NCI-H226 (cell line): Measurements from ENCODE around the gene BRD4.

Experiments used
- DNase-seq: peaks from one replicate; pipeline ENCODE4 v3.0.0-alpha.2; 2015

Gene BRD4

DNA sequence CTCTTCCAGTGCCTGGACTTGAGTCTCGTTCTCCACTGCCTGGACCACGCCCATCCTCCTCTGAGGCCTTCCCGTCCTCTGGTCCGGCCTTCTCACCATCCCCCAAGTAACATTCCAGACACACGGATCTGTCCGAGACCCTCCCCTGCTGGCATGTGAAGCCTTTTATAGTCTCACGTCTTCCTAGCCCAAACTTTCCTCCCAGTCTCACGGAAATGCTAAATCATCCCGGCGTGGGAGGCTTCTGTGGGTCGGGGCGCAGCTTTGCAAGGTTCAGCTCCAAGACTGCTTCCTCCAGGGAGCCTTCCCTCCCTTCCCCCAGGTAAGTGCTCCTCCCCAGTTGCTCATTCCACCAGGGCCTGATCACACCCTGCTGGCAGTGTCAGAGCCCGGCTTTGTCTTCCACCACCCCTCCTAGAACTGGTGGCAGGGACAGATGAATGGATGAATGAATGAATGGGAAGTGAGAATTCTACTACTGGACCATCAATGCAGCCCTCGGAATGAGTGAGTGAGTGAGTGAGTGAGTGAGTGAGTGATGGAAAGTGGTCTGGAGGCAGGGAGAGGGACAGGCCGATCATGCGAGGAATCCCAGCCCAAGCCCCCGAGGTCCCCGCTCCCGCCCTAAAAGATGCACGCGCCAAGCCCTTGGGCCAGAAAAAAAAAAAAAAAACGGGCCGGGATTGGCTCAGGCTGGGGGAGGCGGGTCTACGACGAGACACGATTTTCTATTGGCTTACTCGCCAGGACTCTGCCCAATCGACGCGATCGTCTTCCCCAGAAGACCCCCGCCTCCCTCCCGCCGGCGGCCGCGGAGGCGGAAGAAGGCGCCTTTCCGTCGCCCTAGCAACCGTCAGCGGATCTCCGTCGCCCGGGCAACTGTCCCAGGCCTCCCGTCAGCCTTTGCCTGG is 109.3 kb downstream of the BRD4 start:
- peak; percentile 87 for DNase-seq

GRCh38 chr19:15220833-15221232 is 111.5 kb downstream of the BRD4 start:
- no peak for DNase-seq

GRCh38 chr19:15218501-15218900 is 113.8 kb downstream of the BRD4 start:
- no peak for DNase-seq

- DNase-seq: no peak
These were observed 116.0 kb downstream of the BRD4 start for GRCh38 chr19:15216363-15216762.

- DNase-seq: no peak
These were observed 118.5 kb downstream of the BRD4 start for GRCh38 chr19:15213715-15214381.

DNA sequence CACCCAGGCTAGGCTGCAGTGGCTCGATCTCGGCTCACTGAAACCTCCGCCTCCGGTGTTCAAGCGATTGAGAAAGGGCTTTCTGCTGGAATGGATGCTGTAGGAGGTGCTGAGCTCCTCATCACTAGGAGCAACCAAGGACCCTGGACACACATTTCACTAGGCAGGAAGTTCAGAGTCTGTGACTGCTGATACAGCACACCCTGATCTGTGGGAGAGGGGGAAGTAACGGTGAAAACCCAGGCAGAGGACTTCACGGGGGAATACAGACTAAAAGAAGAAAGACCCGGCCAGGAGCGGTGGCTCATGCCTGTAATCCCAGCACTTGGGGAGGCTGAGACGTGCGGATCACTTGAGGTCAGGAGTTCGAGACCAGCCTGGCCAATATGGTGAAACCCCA is 119.6 kb downstream of the BRD4 start:
- DNase-seq: no peak

DNA sequence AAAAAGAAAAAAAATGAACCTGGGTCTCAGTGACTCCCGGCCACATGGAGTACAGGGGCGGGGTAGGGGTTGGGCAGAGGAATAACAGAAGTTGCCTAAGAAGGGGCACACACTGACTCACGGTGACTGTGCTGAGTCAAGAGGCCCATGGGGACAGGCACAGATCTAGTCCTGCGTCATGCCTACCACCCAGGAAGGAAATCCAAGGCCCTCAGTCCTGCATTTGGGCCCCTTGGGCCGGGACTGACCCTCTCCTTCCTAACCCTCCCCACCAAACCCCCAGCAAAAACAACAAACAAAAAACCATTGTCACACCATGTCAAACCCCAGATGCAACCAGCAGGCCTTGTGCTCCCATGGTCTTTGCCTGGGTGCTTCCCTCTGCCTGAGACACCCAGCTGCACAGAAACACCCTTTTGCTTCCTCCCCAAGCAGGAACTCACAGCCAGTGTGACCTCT is 122.0 kb downstream of the BRD4 start:
- DNase-seq: no peak

DNA sequence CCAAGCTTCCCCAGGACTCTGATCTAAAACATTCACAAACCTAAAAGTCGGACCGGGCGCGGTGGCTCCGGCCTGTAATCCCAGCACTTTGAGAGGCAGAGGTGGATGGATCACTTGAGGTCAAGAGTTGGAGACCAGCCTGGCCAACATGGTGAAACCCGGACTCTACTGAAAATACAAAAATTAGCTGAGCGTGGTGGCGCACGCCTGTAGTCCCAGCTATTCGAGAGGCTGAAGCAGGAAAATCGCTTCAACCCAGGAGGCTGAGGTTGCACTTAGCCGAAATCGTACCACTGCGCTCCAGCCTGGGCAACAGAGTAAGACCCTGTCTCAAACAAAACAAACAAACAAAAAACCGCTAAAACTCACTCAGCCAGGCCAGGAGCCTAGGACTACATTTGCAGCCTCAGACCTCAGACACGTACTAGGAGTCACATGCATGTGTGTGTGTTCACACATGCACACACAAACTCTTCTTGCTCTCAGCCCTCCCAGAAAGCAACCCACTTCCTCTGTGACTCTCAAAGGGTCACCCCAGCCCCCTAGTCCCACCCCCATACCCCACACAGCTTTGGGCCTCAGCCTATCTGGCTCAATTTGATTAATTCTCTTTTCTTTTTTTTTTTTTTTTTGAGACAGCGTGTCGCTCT is 130.8 kb downstream of the BRD4 start:
- DNase-seq: no peak

DNA sequence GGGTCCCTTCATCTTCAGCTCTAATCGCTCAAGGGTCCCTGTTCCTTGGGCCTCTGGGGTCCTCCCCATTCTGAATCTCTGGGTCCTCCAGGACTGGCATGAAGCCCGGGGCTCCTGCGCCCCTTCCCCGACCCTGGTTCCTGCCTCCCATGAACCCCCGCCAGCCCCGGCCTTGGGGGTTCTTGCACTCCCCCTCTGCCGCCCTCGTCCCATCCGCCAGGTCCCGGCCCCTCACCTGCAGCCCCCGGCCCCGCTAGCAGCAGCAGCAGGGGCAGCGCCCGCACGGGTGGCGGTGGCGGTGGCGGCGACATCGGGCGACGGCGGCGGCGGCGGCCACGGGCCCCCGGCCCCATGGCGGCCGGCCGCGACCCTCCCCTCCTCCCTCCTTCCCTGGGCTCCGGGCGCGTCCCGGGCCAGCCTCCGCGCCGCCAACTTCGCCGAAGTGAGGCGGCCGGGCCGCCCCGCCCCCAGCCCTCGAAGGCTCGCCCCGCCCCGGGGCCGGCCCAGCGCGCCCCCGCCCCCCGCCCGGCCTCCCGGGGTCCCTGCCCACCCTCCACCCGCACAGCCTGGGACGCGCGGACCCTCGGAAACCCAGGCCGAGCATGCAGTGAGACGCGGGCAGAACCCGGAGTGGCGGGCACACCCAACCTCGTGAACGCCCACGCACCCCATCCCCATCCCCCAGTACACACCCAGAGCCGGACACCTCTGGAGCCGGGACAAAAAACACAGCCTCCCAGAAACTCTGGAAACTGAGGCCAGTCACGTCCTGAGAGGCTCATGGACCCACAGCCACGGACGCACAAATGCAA is 131.6 kb downstream of the BRD4 start, which contains the start of gene NOTCH3:
TSS of gene NOTCH3 (minus strand) at position 443 of the 812 bp plus-strand sequence. CDS start at position 353, 90 bp downstream.
- DNase-seq: no peak

DNA sequence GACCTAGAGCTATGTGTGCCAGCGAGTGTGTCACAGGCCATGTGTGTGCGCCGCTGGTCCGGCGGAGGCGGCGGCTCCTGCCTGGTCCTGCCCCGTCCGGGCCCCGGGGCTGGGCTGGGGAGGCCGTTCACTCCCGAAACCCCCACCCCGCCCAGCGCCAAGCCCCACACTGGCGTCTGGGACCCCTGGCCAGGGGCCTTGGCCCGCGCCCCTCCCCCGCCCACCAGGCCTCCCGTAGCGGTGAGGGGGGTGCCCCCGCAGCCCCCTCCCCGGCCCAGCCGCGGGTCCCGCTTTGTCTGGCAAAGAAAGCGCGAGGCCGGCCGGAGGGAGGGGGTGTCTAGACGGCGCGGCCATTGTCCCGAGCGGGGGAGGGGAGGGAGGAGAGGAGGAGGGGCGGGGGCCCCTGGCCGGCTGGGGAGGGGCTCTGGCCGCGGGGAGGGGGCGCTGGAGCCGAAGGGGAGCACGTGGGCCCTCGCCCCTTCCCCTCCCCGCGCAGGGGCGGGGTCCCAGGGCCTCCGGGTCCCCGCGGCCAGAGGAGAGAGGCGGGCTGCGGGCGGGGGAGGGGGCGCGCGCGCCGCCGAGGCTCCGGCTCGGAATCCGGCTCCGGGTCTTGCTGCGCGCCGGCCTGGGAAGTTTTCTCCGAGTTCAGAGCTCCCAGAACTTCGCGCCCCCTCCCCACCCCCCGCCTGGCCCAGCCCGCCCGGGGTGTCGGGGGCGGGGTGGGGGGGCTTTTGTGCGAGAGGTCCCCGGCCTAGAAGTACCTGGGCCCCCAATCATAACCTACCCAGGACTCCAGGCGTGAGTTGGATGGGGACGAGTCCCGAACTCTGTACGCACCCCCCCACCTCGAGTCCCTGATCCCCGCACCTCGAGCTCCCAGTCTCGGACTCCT is 132.4 kb downstream of the BRD4 start:
- DNase-seq: no peak

DNA sequence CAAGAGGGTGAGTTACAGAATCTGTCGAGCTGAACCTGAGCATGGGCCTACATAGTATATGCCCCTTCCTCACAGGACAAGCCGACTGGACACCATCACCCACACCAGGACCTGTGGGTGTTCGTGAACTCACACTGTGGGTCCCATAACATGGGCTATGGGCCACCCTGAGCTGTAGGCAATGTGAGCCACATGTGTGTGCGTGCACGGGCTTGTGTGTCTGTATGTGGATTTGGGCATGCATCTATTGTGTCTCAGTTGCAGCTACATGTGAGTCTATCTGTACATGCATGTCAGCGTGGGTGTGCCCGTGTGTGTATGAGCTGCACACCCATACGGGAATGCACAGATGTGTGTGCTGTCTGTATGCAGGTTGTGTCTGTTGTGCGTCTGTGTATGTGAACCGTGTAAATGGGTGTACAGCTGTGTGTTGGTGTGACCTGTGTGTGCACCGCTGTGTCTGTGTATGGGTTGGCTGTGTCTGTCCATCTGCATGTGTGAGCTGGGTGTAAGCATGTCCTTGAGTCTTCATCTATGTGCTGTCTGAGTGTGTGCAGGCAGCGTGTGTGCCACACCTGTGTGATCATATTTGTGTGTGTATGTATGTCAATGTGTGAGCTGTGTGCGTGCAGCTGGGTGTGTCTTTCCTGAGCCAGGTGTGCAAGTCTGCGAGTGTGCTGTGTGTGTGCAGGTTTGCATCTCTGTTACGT is 133.2 kb downstream of the BRD4 start:
- no peak for DNase-seq

GRCh38 chr19:15197942-15198341 is 134.4 kb downstream of the BRD4 start:
- no peak for DNase-seq

- no peak for DNase-seq
These were observed 134.9 kb downstream of the BRD4 start for GRCh38 chr19:15197275-15197941.

DNA sequence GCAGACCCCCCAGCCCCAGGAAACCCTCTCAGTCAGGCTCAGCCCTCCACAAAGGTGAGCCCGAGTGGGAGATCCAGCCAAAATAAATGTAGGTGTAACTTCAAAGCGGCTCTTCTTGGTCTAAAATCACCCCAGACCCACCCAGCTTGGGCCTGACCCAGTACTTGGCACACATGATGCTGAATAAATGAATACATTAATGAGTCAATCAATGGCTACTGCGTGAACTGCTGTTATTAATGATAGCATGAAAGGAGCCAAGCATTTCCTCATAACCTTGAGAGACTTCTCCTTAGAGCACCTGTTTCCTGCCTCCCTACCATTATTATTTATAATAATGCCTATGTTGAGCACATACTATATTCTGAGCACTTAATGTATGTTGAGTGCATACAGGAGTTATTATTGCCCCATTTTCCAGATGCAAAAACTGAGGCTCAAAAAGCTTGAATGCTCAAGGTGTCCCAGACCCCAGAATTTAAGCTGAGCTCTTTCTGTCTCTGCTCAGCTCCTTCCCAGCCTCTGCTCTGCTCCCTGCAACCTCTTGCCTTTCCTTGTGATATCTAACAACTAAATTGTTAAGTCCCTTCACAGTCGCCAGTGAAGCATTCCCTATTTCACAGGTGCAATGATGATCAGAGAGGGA is 135.9 kb downstream of the BRD4 start:
- DNase-seq: no peak

DNA sequence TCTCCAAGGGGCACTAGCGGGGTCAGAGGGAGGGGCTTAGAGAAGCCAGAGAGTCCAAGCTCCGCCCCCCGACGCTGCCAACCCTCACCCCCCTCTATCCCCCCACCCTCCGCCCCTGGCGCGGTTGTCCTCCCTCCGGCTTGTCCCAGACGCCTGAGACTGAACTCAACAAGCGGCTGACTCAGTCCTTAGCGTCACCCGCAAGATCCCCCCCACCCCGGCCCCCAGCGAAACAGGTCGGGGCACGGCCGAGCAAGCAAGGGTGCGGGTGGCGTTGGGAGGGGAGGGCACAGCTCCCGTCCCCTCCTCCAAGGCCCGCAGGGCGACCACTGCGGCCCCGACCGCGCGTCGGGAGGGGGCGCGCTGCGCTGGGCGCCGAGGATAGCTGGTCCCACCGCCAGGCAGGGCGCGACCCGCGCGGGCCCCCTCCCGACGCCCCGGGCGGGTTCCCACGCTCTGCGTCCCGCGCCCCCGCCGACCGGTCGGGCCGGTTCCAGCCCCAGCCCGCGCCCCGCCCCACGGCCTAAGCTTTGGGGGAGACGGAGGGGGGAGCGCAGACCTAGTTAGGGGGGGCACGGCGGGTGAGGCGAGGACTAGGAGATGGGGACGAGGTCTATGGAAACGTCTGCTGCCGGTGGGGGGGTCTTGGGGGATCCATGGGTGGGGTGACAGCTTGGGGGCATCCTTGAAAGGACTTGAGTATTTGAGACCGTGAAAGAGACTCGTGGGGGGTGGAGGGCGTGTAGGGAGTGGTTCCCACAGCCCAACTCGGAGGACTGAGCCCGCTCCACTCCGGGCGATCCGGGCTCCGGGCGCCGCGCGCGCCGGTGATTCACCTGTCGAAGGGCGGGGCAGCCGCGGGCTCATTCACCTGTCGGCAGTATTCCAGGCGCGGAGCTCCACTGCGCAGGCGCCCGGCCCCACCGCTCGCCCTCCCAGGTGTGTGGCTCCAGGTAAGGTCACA is 136.7 kb downstream of the BRD4 start:
- peak; percentile 12 for DNase-seq

- DNase-seq: no peak
These were observed 137.4 kb downstream of the BRD4 start for GRCh38 chr19:15194938-15195337.

DNA sequence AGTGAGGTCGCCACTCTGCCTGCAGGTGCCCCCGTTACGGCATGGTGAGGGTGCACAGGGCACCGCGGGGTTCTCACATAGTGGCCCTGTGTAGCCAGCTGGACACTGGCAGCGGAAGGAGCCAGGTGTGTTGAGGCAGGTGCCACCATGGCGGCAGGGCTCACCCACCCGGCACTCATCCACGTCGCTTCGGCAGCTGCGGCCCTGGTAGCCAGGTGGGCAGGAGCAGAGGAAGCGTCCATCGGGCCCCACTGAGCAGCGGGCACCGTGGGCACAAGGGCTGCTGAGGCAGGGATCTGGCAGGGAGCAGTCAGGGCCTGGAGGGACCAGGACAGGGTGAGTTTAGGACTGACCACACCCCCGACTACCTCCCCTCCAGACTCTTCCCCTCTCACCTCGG is 140.4 kb downstream of the BRD4 start:
- no peak for DNase-seq

- DNase-seq: no peak
These were observed 140.8 kb downstream of the BRD4 start for GRCh38 chr19:15191514-15191913.

DNA sequence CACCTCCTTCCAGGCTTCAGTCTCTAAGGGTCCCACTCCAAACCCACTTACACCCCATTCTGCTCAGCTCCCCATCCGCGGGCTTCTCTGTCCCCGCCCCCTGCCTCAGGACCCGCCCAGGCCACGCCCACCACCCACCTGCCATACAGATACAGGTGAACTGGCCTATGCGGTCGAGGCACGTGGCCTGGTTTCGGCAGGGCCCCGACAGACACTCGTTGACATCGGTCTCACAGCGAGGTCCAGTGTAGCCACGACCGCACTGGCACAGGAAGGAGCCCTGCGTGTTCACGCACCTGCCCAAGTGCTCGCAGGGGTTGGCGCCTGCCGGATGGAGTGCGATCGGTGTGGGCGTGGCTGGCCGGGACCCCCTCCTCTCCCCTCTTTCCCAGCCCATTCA is 143.5 kb downstream of the BRD4 start:
- DNase-seq: no peak
